SK-N-SH (cell line): ENCODE data around the gene AGAP2. TPM values are rescaled to one million over a fixed set of nuclear protein-coding genes. Genes with fewer than 3 reads are reported as not detected.

Experiments
- CTCF ChIA-PET: fragments of 300-600, 350-600 bp; formaldehyde crosslinking; extraction: SDS; loops from one replicate; lab custom pipeline; 2021; lab: Yijun Ruan, JAX
- POLR2A ChIA-PET: fragments of 350-600 bp; sonication (Branson Sonifier 250); formaldehyde crosslinking; extraction: SDS; loops from one replicate; lab custom pipeline; 2020; ENCODE audit warnings: antibody characterized with exemption, inconsistent platforms; lab: Yijun Ruan, JAX
- DNase-seq: peaks from one replicate; pipeline ENCODE4 v3.0.0; 2012
- H2AFZ ChIP-seq: fragments of 200-600 bp; sonication (generic); 2 replicates; pipeline ENCODE4 v1.8.1; 2016; ENCODE audit warnings: antibody characterized with exemption, mild to moderate bottlenecking, low read depth
- H3F3A ChIP-seq: fragments of 200-600 bp; sonication (generic); replicated peaks from 2 replicates; pipeline ENCODE3; 2016; ENCODE audit warnings: antibody characterized with exemption, mild to moderate bottlenecking; ENCODE audit not compliant: insufficient read depth
- H3K27ac ChIP-seq, 2 experiments: fragments of 200-500 bp in 1 of 2; fragments of 200-600 bp in 1 of 2; sonication (Bioruptor generic) in 1 of 2; sonication (generic), shearing (Covaris generic) in 1 of 2; 2 replicates each; pipeline versions ENCODE4 v1.5.1 to v1.6.1; 2014 to 2016; ENCODE audit warnings: low read depth in 2 of 2, inconsistent platforms in 1 of 2, low read length in 1 of 2, mild to moderate bottlenecking in 1 of 2, mixed read lengths in 1 of 2
- H3K27me3 ChIP-seq: fragments of 200-600 bp; sonication (generic), shearing (Covaris generic); 2 replicates; pipeline ENCODE4 v1.6.1; 2016; ENCODE audit warnings: mixed run types; ENCODE audit not compliant: insufficient read depth
- H3K36me3 ChIP-seq, 2 experiments: fragments of 200-500 bp in 1 of 2; fragments of 200-600 bp in 1 of 2; sonication (Bioruptor generic) in 1 of 2; sonication (generic) in 1 of 2; replicated peaks in 1 of 2; 2 replicates each; pipeline versions ENCODE3 to v1.5.1; 2014 to 2016; ENCODE audit warnings: low read length in 1 of 2, mild to moderate bottlenecking in 1 of 2; ENCODE audit not compliant: insufficient read depth in 2 of 2, control insufficient read depth in 1 of 2
- H3K4me1 ChIP-seq, 2 experiments: fragments of 200-500 bp in 1 of 2; fragments of 200-600 bp in 1 of 2; sonication (Bioruptor generic) in 1 of 2; sonication (generic), shearing (Covaris generic) in 1 of 2; 2 replicates each; pipeline versions ENCODE4 v1.5.1 to v1.6.1; 2014 to 2016; ENCODE audit warnings: low read depth in 1 of 2, low read length in 1 of 2, mixed run types in 1 of 2; ENCODE audit not compliant: insufficient read depth in 2 of 2, control insufficient read depth in 1 of 2
- H3K4me2 ChIP-seq: fragments of 200-600 bp; sonication (generic), shearing (Covaris generic); 2 replicates; pipeline ENCODE4 v1.6.1; 2017; ENCODE audit warnings: mixed run types
- H3K4me3 ChIP-seq, 2 experiments: fragments of 200-500 bp in 1 of 2; fragments of 200-600 bp in 1 of 2; sonication (Bioruptor generic) in 1 of 2; sonication (generic), shearing (Covaris generic) in 1 of 2; 2 replicates each; pipeline versions ENCODE4 v1.5.1 to v1.8.1; 2014 to 2016; ENCODE audit warnings: low read depth in 2 of 2, inconsistent platforms in 1 of 2, low read length in 1 of 2, mild to moderate bottlenecking in 1 of 2, mixed read lengths in 1 of 2, moderate library complexity in 1 of 2
- H3K79me2 ChIP-seq: fragments of 200-600 bp; sonication (generic); 2 replicates; pipeline ENCODE4 v1.8.1; 2017; ENCODE audit warnings: mild to moderate bottlenecking; ENCODE audit not compliant: insufficient read depth
- H3K9ac ChIP-seq: fragments of 200-600 bp; sonication (generic); 2 replicates; pipeline ENCODE4 v1.6.1; 2017; ENCODE audit warnings: mixed run types
- H3K9me2 ChIP-seq: fragments of 200-600 bp; sonication (generic); 2 replicates; pipeline ENCODE4 v1.6.1; 2017; ENCODE audit warnings: mixed run types
- H3K9me3 ChIP-seq: fragments of 200-600 bp; sonication (generic); 2 replicates; pipeline ENCODE4 v1.6.1; 2017; ENCODE audit warnings: mixed run types, mild to moderate bottlenecking, moderate library complexity
- H4K20me1 ChIP-seq: fragments of 200-600 bp; sonication (generic); 2 replicates; pipeline ENCODE4 v1.6.1; 2017; ENCODE audit warnings: mild to moderate bottlenecking, mixed run types; ENCODE audit not compliant: insufficient read depth
- FOXJ3 ChIP-seq: sonication (generic); formaldehyde crosslinking; IDR thresholded peaks from 2 replicates; pipeline ENCODE4 v1.5.1; 2020; ENCODE audit warnings: mild to moderate bottlenecking, missing genetic modification reagents
- GABPA ChIP-seq: IDR thresholded peaks from 2 replicates; pipeline ENCODE4 v1.4.0; 2012; ENCODE audit warnings: low read depth, mild to moderate bottlenecking
- GATA2 ChIP-seq: sonication (generic); formaldehyde crosslinking; IDR thresholded peaks from 2 replicates; pipeline ENCODE4 v1.5.0; 2020; ENCODE audit warnings: mild to moderate bottlenecking, missing genetic modification reagents
- IRF3 ChIP-seq: fragments of 150-350 bp; IDR thresholded peaks from 2 replicates; pipeline ENCODE4 v1.6.1; 2016; ENCODE audit warnings: mild to moderate bottlenecking, low read depth, low read length
- JUND ChIP-seq: IDR thresholded peaks from 2 replicates; pipeline ENCODE4 v1.4.0; 2012
- NFIC ChIP-seq: IDR thresholded peaks from 2 replicates; pipeline ENCODE4 v1.4.0; 2012; ENCODE audit warnings: borderline replicate concordance
- NRF1 ChIP-seq: IDR thresholded peaks from 2 replicates; pipeline ENCODE4 v1.6.1; 2012; ENCODE audit warnings: low read depth, mild to moderate bottlenecking, low read length
- RCOR1 ChIP-seq: fragments of 150-350 bp; IDR thresholded peaks from 2 replicates; pipeline ENCODE4 v1.6.1; 2017; ENCODE audit warnings: antibody characterized with exemption, low read length
- REST ChIP-seq: IDR thresholded peaks from 2 replicates; pipeline ENCODE4 v1.6.1; 2012; ENCODE audit warnings: mild to moderate bottlenecking, low read depth, low read length, moderate library complexity
- RFX5 ChIP-seq: IDR thresholded peaks from 2 replicates; pipeline ENCODE4 v1.6.1; 2012; ENCODE audit warnings: mild to moderate bottlenecking, improper control_type of control experiment, low read length
- TCF12 ChIP-seq: IDR thresholded peaks from 2 replicates; pipeline ENCODE4 v1.4.0; 2012
- WGBS: methylation state at CpG from one replicate; pipeline ENCODE4 v1.1.6; 2017; ENCODE audit warnings: low lambda C conversion rate; 5-methylcytosine and 5-hydroxymethylcytosine counted together
- polyA plus RNA-seq, 3 experiments: library from polyadenylated mRNA; depleted of rRNA; stranded (reverse); fragments of >200 nt; gene quantifications; 2 replicates each; pipeline ENCODE4 v1.2.3, GENCODE V29; 2012

AGAP2 gene
- polyA plus RNA-seq, 1 of the 3 experiments (the other 2 are of a cell fraction) = 5.2 TPM

GRCh38 chr12:57717846-57718640 is 20.5 kb downstream of the AGAP2 start:
- H4K20me1 ChIP-seq = no peaks in the 10 kb centered on the region
- no peak overlapping the region for H2AFZ ChIP-seq
- H3K4me1 ChIP-seq = no peaks in the 10 kb centered on the region
- TF ChIP-seq GATA2 (CRISPR knock-in tag) (no peak), RFX5 (no peak), FOXJ3 (CRISPR knock-in tag) (no peak), NFIC (no peak)
- no peaks in the 10 kb centered on the region for H3K79me2 ChIP-seq
- H3K27ac ChIP-seq = no peak overlapping the region
- no peaks in the 10 kb centered on the region for H3K9me3 ChIP-seq
- H3K36me3 ChIP-seq = peaks cover 14 to 43% of the 10 kb centered on the region in 2 experiments
- ChIA-PET CTCF (interaction anchor here (1.7 kb wide), 1 partner anchor 135 kb away, joined by 5 read pairs; no protein-coding TSS in a partner anchor), POLR2A (no interaction called here)
- H3F3A ChIP-seq = peaks cover 2% of the 10 kb centered on the region
- no peak overlapping the region for H3K4me3 ChIP-seq
- H3K9ac ChIP-seq = no peak overlapping the region
- no peaks in the 10 kb centered on the region for H3K9me2 ChIP-seq
- no peak overlapping the region for H3K4me2 ChIP-seq
- DNase-seq = no peak
- no peaks in the 10 kb centered on the region for H3K27me3 ChIP-seq
- WGBS = 94% methylated on average over 22 of the region's 22 CpGs

DNA sequence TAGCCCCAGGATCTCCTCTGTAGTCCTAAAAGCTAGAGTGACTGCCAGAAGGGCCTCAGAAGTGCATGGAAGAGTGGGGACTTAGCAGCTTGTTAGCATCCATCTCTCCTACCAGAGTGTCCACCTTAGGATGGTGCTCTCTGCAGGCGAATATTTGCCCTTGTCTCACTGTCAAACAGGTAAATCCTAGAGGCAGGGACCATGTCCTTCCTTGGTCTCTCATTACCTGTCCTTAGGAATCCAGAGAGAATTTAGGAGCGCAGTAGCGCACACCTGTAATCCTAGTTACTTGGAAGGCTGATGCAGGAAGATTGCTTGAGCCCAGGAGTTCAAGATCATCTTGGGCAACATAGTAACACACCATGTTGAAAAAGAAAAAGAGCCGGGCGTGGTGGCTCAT is 21.4 kb downstream of the AGAP2 start:
- no peak overlapping the region for H3K4me3 ChIP-seq
- WGBS = 92% methylated on average over 5 of the region's 5 CpGs
- no peaks in the 10 kb centered on the region for H3K79me2 ChIP-seq
- ChIA-PET CTCF (interaction anchor here (1.0 to 3.0 kb wide), 3 partner anchors 9 to 134 kb away, joined by 3 to 17 read pairs (median 5); partner anchors contain the start of gene B4GALNT1), POLR2A (no interaction called here)
- no peak overlapping the region for H3K4me2 ChIP-seq
- no peaks in the 10 kb centered on the region for H4K20me1 ChIP-seq
- H3K9ac ChIP-seq = no peak overlapping the region
- no peak for DNase-seq
- TF ChIP-seq RFX5 (no peak), GABPA (no peak), RCOR1 (no peak), NRF1 (no peak), JUND (no peak), REST (no peak), TCF12 (no peak), IRF3 (no peak)
- no peaks in the 10 kb centered on the region for H3K9me2 ChIP-seq
- H2AFZ ChIP-seq = no peak overlapping the region
- H3K36me3 ChIP-seq = peaks cover 23 to 43% of the 10 kb centered on the region in 2 experiments
- no peaks in the 10 kb centered on the region for H3K4me1 ChIP-seq
- H3K27me3 ChIP-seq = no peaks in the 10 kb centered on the region
- peaks cover 2% of the 10 kb centered on the region for H3F3A ChIP-seq
- no peak overlapping the region for H3K27ac ChIP-seq
- peaks cover 2% of the 10 kb centered on the region for H3K9me3 ChIP-seq
